WTC11 (cell line): ENCODE measurements around the gene ID2. TPM values are rescaled to one million over a fixed set of nuclear protein-coding genes. Genes with fewer than 3 reads are reported as not detected.

ENCODE experiments used
- ATAC-seq: fragments of 200-7000 bp; cut with Tn5 transposase; 2 replicates; pipeline ENCODE4 v1.10.0; 2021; ENCODE audit warnings: mild to moderate bottlenecking, moderate library complexity
- CTCF ChIA-PET: fragments of 300-600 bp; sonication (Branson Sonifier 250); formaldehyde crosslinking; loops from one replicate; lab custom pipeline; 2021; ENCODE audit warnings: antibody characterized with exemption; lab: Charles Lee
- POLR2A ChIA-PET: fragments of 350-600 bp; sonication (Branson Sonifier 250); formaldehyde crosslinking; loops from one replicate; lab custom pipeline; 2021; ENCODE audit warnings: antibody characterized with exemption; lab: Charles Lee
- DNase-seq: peaks from one replicate; pipeline ENCODE4 v3.0.0; 2021; ENCODE audit warnings: low spot score
- H3K27ac Mint-ChIP-seq: 2 replicates; pipeline ENCODE4 v1.8.0; 2021; ENCODE audit warnings: mixed read lengths
- H3K27me3 Mint-ChIP-seq: 2 replicates; pipeline ENCODE4 v1.8.0; 2021; ENCODE audit warnings: low read depth, mild to moderate bottlenecking, moderate library complexity, mixed read lengths
- H3K36me3 Mint-ChIP-seq: 2 replicates; pipeline ENCODE4 v1.8.0; 2021; ENCODE audit warnings: mixed read lengths
- H3K4me1 Mint-ChIP-seq: 2 replicates; pipeline ENCODE4 v1.8.0; 2022; ENCODE audit warnings: mixed read lengths
- H3K4me3 Mint-ChIP-seq: 2 replicates; pipeline ENCODE4 v1.8.0; 2021; ENCODE audit warnings: mild to moderate bottlenecking, moderate library complexity, mixed read lengths
- H3K9me3 Mint-ChIP-seq: 2 replicates; pipeline ENCODE4 v1.8.0; 2021; ENCODE audit warnings: mixed read lengths
- ATF6 ChIP-seq: sonication (generic); formaldehyde crosslinking; IDR thresholded peaks from 2 replicates; pipeline ENCODE4 v1.8.1; 2023; ENCODE audit warnings: mild to moderate bottlenecking, missing genetic modification reagents
- CDX4 ChIP-seq: fragments of 250-450 bp; sonication (Bioruptor Pico); IDR thresholded peaks from 2 replicates; pipeline ENCODE4 v1.9.0; 2021; ENCODE audit warnings: moderate library complexity, mild to moderate bottlenecking, inconsistent platforms, borderline replicate concordance
- CTCF ChIP-seq: fragments of 200-600 bp; IDR thresholded peaks from 2 replicates; pipeline ENCODE4 v1.8.0; 2022; ENCODE audit warnings: antibody characterized with exemption
- ELF4 ChIP-seq: sonication (generic); formaldehyde crosslinking; IDR thresholded peaks from 2 replicates; pipeline ENCODE4 v1.8.1; 2022; ENCODE audit warnings: low read depth, mild to moderate bottlenecking, moderate library complexity, missing genetic modification reagents
- FOXK1 ChIP-seq: sonication (generic); formaldehyde crosslinking; IDR thresholded peaks from 2 replicates; pipeline ENCODE4 v1.8.0; 2022; ENCODE audit warnings: mild to moderate bottlenecking, moderate library complexity, missing genetic modification reagents
- GABPB1 ChIP-seq: sonication (generic); formaldehyde crosslinking; IDR thresholded peaks from 2 replicates; pipeline ENCODE4 v1.8.1; 2023; ENCODE audit warnings: mild to moderate bottlenecking, missing genetic modification reagents
- GTF2I ChIP-seq: fragments of 250-450 bp; sonication (Bioruptor Pico); conservative IDR thresholded peaks from 2 replicates; pipeline ENCODE4 v1.4.0; 2021; ENCODE audit warnings: mild to moderate bottlenecking
- MAX ChIP-seq: sonication (generic); formaldehyde crosslinking; IDR thresholded peaks from 2 replicates; pipeline ENCODE4 v1.8.0; 2022; ENCODE audit warnings: mild to moderate bottlenecking, missing genetic modification reagents
- MLX ChIP-seq: sonication (generic); formaldehyde crosslinking; IDR thresholded peaks from 2 replicates; pipeline ENCODE4 v1.8.1; 2023; ENCODE audit warnings: mild to moderate bottlenecking, missing genetic modification reagents, moderate library complexity
- NFE2L1 ChIP-seq: sonication (generic); formaldehyde crosslinking; IDR thresholded peaks from 2 replicates; pipeline ENCODE4 v1.8.1; 2023; ENCODE audit warnings: missing genetic modification reagents
- PREB ChIP-seq: sonication (generic); formaldehyde crosslinking; IDR thresholded peaks from 2 replicates; pipeline ENCODE4 v1.8.1; 2022; ENCODE audit warnings: mild to moderate bottlenecking, missing genetic modification reagents, moderate library complexity, borderline replicate concordance
- PRRX2 ChIP-seq: fragments of 250-450 bp; sonication (Bioruptor Pico); IDR thresholded peaks from 2 replicates; pipeline ENCODE4 v1.8.0; 2021; ENCODE audit warnings: mild to moderate bottlenecking
- SP1 ChIP-seq: sonication (generic); formaldehyde crosslinking; conservative IDR thresholded peaks from 2 replicates; pipeline ENCODE4 v1.8.1; 2022; ENCODE audit warnings: missing genetic modification reagents
- ZMAT4 ChIP-seq: fragments of 250-450 bp; sonication (Bioruptor Pico); IDR thresholded peaks from 2 replicates; pipeline ENCODE4 v1.9.0; 2021; ENCODE audit warnings: mild to moderate bottlenecking
- ZNF121 ChIP-seq: sonication (generic); formaldehyde crosslinking; IDR thresholded peaks from 2 replicates; pipeline ENCODE4 v1.8.0; 2023; ENCODE audit warnings: missing genetic modification reagents
- ZNF396 ChIP-seq: fragments of 250-450 bp; sonication (Bioruptor Pico); IDR thresholded peaks from 2 replicates; pipeline ENCODE4 v1.8.0; 2021; ENCODE audit warnings: mild to moderate bottlenecking, moderate library complexity, borderline replicate concordance
- total RNA-seq: library from RNA; stranded (reverse); gene quantifications from 3 replicates; pipeline ENCODE4 v1.2.3, GENCODE V29; 2021

The ID2 gene
- total RNA-seq, 1 experiment from 2014 or later = 38.6 TPM

- Mint-ChIP-seq H3K36me3 (peaks cover 27% of the 10 kb centered on the region), H3K27ac (no peak overlapping the region), H3K4me1 (0 out of 2 replicates have a peak, but pooled peaks cover 4% of the 10 kb centered on the region), H3K4me3 (no peak overlapping the region), H3K27me3 (no peaks in the 10 kb centered on the region), H3K9me3 (no peaks in the 10 kb centered on the region)
- DNase-seq = no peak
- ATAC-seq = no peak
- ChIA-PET CTCF (no interaction called here), POLR2A (no interaction called here)
- no peak for TF ChIP-seq GABPB1 (CRISPR knock-in tag)
- TF ChIP-seq ELF4 = no peak
- TF ChIP-seq SP1 (CRISPR knock-in tag) = no peak
- TF ChIP-seq CTCF = no peak
- TF ChIP-seq ZNF121 = no peak
- no peak for TF ChIP-seq GTF2I
Observed at GRCh38 chr2:8729939-8730338, 48.1 kb downstream of the ID2 start.

- no peak for ATAC-seq
- Mint-ChIP-seq H3K9me3 (no peaks in the 10 kb centered on the region), H3K4me1 (0 out of 2 replicates have a peak, but pooled peaks cover 4% of the 10 kb centered on the region), H3K27me3 (no peaks in the 10 kb centered on the region), H3K4me3 (no peak overlapping the region), H3K36me3 (peaks cover 27% of the 10 kb centered on the region), H3K27ac (no peak overlapping the region)
- no peak for DNase-seq
- ChIA-PET CTCF (interaction anchor here (0.8 kb wide), 1 partner anchor 40 kb away, joined by 3 read pairs; no protein-coding TSS in a partner anchor), POLR2A (no interaction called here)
- TF ChIP-seq FOXK1 (CRISPR knock-in tag) (no peak), ZNF396 (no peak), NFE2L1 (CRISPR knock-in tag) (no peak), ZNF121 (no peak), SP1 (CRISPR knock-in tag) (no peak), ZMAT4 (no peak), MAX (no peak), PREB (CRISPR knock-in tag) (no peak), PRRX2 (no peak), MLX (CRISPR knock-in tag) (no peak), GABPB1 (CRISPR knock-in tag) (no peak), ATF6 (no peak), CDX4 (no peak)
Observed at GRCh38 chr2:8732601-8733000, 50.7 kb downstream of the ID2 start.

Other genes with a start within 250 kb of the ID2 start
- 23.9 to 25.1 TPM (median 24.4 TPM) in 3 replicates for gene KIDINS220, start 155.6 kb downstream of the ID2 start, total RNA-seq